Spleen (tissue), 11 donors: ENCODE results near the gene CERKL. TPM values are rescaled to one million over a fixed set of nuclear protein-coding genes. Genes with fewer than 3 reads are reported as not detected.

Experiments
- DNase-seq: peaks from one replicate; pipeline ENCODE4 v3.0.0-alpha.2; 2020
- H3K27ac ChIP-seq, 8 donors: fragments of 200-600 bp; sonication (generic) in 7 of 8; 1 replicate in 4 of 8; 2 replicates in 4 of 8; pipeline versions ENCODE4 v1.5.0 to v1.8.0; 2016 to 2021; ENCODE audit warnings: inconsistent platforms in 4 of 8, mild to moderate bottlenecking in 4 of 8, moderate library complexity in 1 of 8
- H3K27me3 ChIP-seq, 7 donors: fragments of 200-600 bp; sonication (generic) in 6 of 7; replicated peaks in 1 of 7; 1 replicate in 4 of 7; 2 replicates in 3 of 7; pipeline versions ENCODE4 v1.5.0 to v1.8.0; 2016 to 2021; ENCODE audit warnings: inconsistent platforms in 3 of 7, mild to moderate bottlenecking in 1 of 7
- H3K36me3 ChIP-seq, 6 donors: fragments of 200-600 bp; sonication (generic) in 5 of 6; 1 replicate in 4 of 6; 2 replicates in 2 of 6; pipeline versions ENCODE4 v1.5.0 to v1.8.0; 2016 to 2021; ENCODE audit warnings: inconsistent platforms in 2 of 6
- H3K4me1 ChIP-seq, 6 donors: fragments of 200-600 bp; sonication (generic) in 5 of 6; 1 replicate in 3 of 6; 2 replicates in 3 of 6; pipeline versions ENCODE4 v1.5.0 to v1.8.0; 2016 to 2021; ENCODE audit warnings: inconsistent platforms in 3 of 6
- H3K4me3 ChIP-seq, 8 donors: fragments of 200-600 bp; sonication (generic) in 7 of 8; 1 replicate in 4 of 8; 2 replicates in 4 of 8; pipeline versions ENCODE4 v1.5.0 to v1.8.0; 2016 to 2021; ENCODE audit warnings: inconsistent platforms in 4 of 8, mild to moderate bottlenecking in 4 of 8, moderate library complexity in 2 of 8
- H3K9me3 ChIP-seq, 8 donors: fragments of 200-600 bp; sonication (generic) in 7 of 8; 1 replicate in 4 of 8; 2 replicates in 4 of 8; pipeline versions ENCODE4 v1.5.0 to v1.8.0; 2016 to 2021; ENCODE audit warnings: inconsistent platforms in 4 of 8
- CTCF ChIP-seq, 11 experiments: fragments of 200-600 bp in 7 of 11; fragments of 450-650 bp in 4 of 11; sonication (generic) in 4 of 11; IDR thresholded peaks in 8 of 11; conservative IDR thresholded peaks in 3 of 11; 1 replicate in 7 of 11; 2 replicates in 4 of 11; pipeline versions ENCODE4 v1.4.0 to v1.8.0; 2016 to 2021; ENCODE audit warnings: antibody characterized with exemption in 11 of 11, inconsistent platforms in 4 of 11, mild to moderate bottlenecking in 1 of 11
- POLR2A ChIP-seq, 3 donors: fragments of 450-650 bp; IDR thresholded peaks; one replicate each; pipeline ENCODE4 v1.5.1; 2017; ENCODE audit warnings: antibody characterized with exemption in 3 of 3, mild to moderate bottlenecking in 1 of 3
- POLR2AphosphoS5 ChIP-seq, 3 donors: sonication (generic); formaldehyde crosslinking; IDR thresholded peaks; one replicate each; pipeline ENCODE4 v1.5.1; 2017; ENCODE audit warnings: antibody characterized with exemption in 3 of 3
- WGBS, 5 donors: extraction: QIAGEN DNeasy Blood & Tissue Kit in 3 of 5; methylation state at CpG; one replicate each; pipeline versions ENCODE4 v1.1.5 to v1.1.7; 2013 to 2018; 5-methylcytosine and 5-hydroxymethylcytosine counted together
- intact Hi-C: fragments of 100-400 bp; cut with DNase I; formaldehyde crosslinking; loops from one replicate; pipeline ENCODE4 v1.15.0; 2023; ENCODE audit warnings: low total_unique reads
- polyA plus RNA-seq, 3 donors: library from polyadenylated mRNA; stranded (reverse); fragments of 200-250 nt; gene quantifications; one replicate each; pipeline ENCODE4 v1.2.1, GENCODE V29; 2013
- total RNA-seq, 7 donors: library from RNA; depleted of rRNA in 3 of 7; stranded (reverse); fragments of >200 nt in 3 of 7; fragmentation: NEBNext Ultra II Directional in 4 of 7; extraction: Animal tissue kit (Norgen Biotek cat#: 25700) in 4 of 7; gene quantifications; one replicate each; pipeline versions ENCODE4 v1.1.0 to v1.2.1, GENCODE V29; 2016 to 2021
- donor health status: healthy with polysubstance abuse.
- donor health status: DM: no; HTN: no; CAD: no; lungs with moderate emphysema.
- donor health status: DM: no; HTN: no; CAD: no.
- donor health status: Bipolar disorder and iron deficiency.
- donor health status: healthy.
- donor health status: DM: no; HTN: no; CAD: no.
- donor health status: DM: yes; HTN: yes; CAD: no.

CERKL gene
- total and polyA plus RNA-seq, 10 donors: 0.27 to 2.3 (median 0.85) TPM

GRCh38 chr2:181619516-181619915, 37.4 kb downstream of the CERKL start:
- WGBS, 5 donors: 82 to 92% (median 90%) methylated on average over 2 of the region's 2 CpGs
- Histone ChIP-seq H3K36me3 (no peaks in the 10 kb centered on the region), H3K4me1 (no peaks in the 10 kb centered on the region), H3K27me3 (peaks cover 0 to 8% (median 0%) of the 10 kb centered on the region in 7 donors), H3K27ac (no peak overlapping the region), H3K4me3 (no peak overlapping the region), H3K9me3 (no peaks in the 10 kb centered on the region)
- TF ChIP-seq CTCF (IDR thresholded peaks at IDR 0.05 in 8 of 11, conservative IDR thresholded peaks at IDR 0.05 in 3 of 11): no peak
- TF ChIP-seq POLR2A (IDR thresholded peaks at IDR 0.05): no peak
- no peak for TF ChIP-seq POLR2AphosphoS5 (IDR thresholded peaks at IDR 0.05)
- no peak for DNase-seq
- intact Hi-C loops: no loop called here

- 49 to 70% (median 67%) methylated on average over 1 of the region's 1 CpG for WGBS, 5 donors
Observed at GRCh38 chr2:181616715-181617114, 40.2 kb downstream of the CERKL start.

DNA sequence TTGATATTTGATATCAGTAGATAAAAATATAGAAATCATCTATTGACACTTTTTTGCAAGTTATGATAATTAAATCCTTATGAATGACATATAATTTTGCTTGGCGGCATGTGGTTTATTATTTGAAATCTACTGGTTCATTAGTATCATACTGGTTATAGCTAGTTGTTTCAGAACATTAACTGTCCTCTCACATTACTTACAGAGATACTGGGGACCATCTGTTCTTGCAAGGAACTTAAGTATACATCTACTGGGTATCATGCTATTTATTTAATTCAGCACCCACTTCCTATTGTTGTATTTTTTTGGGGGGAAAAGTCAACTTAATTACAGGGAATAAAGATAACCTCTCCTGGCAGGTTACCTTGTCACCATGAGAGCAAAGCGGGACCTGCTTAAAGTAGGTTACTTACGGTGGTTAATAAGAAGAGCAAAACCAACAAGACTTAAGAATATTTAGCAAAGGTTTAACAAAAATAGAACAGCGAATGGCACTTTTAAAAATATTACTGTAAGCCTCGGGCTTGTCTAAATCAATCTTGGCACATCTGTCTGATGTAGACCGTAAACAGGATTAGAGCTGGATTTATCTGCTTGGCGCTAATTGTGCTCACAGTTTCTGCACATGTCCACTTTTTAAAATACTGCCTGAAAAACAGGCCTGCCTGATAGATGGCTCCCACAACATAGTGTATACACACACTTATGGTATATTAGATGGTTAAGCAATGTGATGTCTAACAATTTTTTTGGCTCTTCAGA, 41.8 kb downstream of the CERKL start:
- TF ChIP-seq POLR2A (IDR thresholded peaks at IDR 0.05): no peak
- TF ChIP-seq POLR2AphosphoS5 (IDR thresholded peaks at IDR 0.05): no peak
- no peak for TF ChIP-seq CTCF (IDR thresholded peaks at IDR 0.05 in 8 of 11, conservative IDR thresholded peaks at IDR 0.05 in 3 of 11)
- Histone ChIP-seq H3K4me3 (no peak overlapping the region), H3K9me3 (no peaks in the 10 kb centered on the region), H3K4me1 (no peaks in the 10 kb centered on the region), H3K27me3 (no peaks in the 10 kb centered on the region), H3K27ac (no peak overlapping the region), H3K36me3 (no peaks in the 10 kb centered on the region)
- 87 to 92% (median 90%) methylated on average over 7 of the region's 7 CpGs for WGBS, 5 donors
- DNase-seq: no peak
- intact Hi-C loops: no loop called here

More at GRCh38 chr2:181616715-181617114, 40.2 kb downstream of the CERKL start:
- intact Hi-C loops: no loop called here
- TF ChIP-seq CTCF (IDR thresholded peaks at IDR 0.05 in 8 of 11, conservative IDR thresholded peaks at IDR 0.05 in 3 of 11): no peak
- no peak for TF ChIP-seq POLR2AphosphoS5 (IDR thresholded peaks at IDR 0.05)
- no peak for TF ChIP-seq POLR2A (IDR thresholded peaks at IDR 0.05)
- H3K27me3 ChIP-seq: no peaks in the 10 kb centered on the region
- no peaks in the 10 kb centered on the region for H3K4me1 ChIP-seq
- DNase-seq: no peak
- no peaks in the 10 kb centered on the region for H3K9me3 ChIP-seq
- no peak overlapping the region for H3K4me3 ChIP-seq
- no peaks in the 10 kb centered on the region for H3K36me3 ChIP-seq
- no peak overlapping the region for H3K27ac ChIP-seq

DNA sequence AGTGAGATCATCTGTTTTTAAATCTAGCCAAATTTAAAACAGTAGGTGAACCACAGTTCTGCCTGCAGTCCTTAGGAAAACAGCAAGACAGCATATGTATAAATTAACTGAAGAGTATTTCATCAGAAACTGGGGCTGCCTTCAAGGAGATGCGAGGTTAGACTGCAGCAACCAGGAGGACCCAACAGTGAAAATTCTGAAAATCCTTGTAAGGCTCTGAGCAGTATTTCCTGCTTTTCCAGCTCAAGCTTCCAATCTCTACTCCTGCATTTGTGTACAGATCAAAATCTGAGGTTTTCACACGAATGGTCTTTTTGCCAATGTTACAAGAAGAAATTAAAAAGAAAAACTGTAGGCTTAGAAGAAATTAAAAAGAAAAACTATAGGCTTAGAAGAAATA, 43.7 kb downstream of the CERKL start:
- H3K4me1 ChIP-seq: peaks cover 0 to 6% (median 0%) of the 10 kb centered on the region in 6 donors
- WGBS, 5 donors: 70 to 84% (median 78%) methylated on average over 2 of the region's 2 CpGs
- H3K4me3 ChIP-seq: no peak overlapping the region
- H3K9me3 ChIP-seq: no peaks in the 10 kb centered on the region
- DNase-seq: no peak
- no peaks in the 10 kb centered on the region for H3K27me3 ChIP-seq
- no peak for TF ChIP-seq CTCF (IDR thresholded peaks at IDR 0.05 in 8 of 11, conservative IDR thresholded peaks at IDR 0.05 in 3 of 11)
- no peak for TF ChIP-seq POLR2A (IDR thresholded peaks at IDR 0.05)
- TF ChIP-seq POLR2AphosphoS5 (IDR thresholded peaks at IDR 0.05): no peak
- intact Hi-C loops: no loop called here
- no peak overlapping the region for H3K27ac ChIP-seq
- H3K36me3 ChIP-seq: no peaks in the 10 kb centered on the region
